NCI-H187 (cell line): ENCODE measurements around the gene ZDHHC14.

ENCODE experiments used
- DNase-seq, 2 experiments: peaks; one replicate each; lab custom pipeline; 2025; lab: John Stamatoyannopoulos, UW

Gene ZDHHC14

GRCh38 chr6:157493173-157493572 is 112.2 kb downstream of the ZDHHC14 start:
- DNase-seq, result no peak

GRCh38 chr6:157493576-157493975 is 112.6 kb downstream of the ZDHHC14 start:
- no peak for DNase-seq

GRCh38 chr6:157494132-157494710 is 113.2 kb downstream of the ZDHHC14 start:
- DNase-seq, result no peak

GRCh38 chr6:157496534-157497095 is 115.6 kb downstream of the ZDHHC14 start:
- DNase-seq, result no peak

GRCh38 chr6:157497579-157497978 is 116.6 kb downstream of the ZDHHC14 start:
- DNase-seq, result no peak

- no peak for DNase-seq
These were observed 117.8 kb downstream of the ZDHHC14 start for GRCh38 chr6:157498817-157499216.

DNA sequence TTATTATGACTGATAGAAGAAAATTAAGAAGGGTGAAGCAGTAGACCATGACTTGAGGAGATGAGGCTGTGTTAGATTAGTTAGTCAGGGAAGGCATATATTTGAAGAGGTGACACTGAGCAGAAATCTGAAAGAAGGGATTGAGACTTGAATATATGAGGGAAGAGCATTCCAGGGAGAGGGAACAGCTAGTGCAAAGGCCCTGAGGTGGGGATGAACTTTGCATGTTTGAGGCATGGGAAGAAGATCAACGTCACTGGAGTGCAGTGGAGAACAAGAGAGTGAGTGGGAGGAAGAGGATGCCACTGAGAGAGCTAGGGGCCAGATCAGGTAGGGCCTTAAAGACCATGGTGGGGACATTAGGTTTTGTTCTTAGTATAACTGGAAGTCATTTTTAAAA is 119.0 kb downstream of the ZDHHC14 start:
- no peak for DNase-seq

DNA sequence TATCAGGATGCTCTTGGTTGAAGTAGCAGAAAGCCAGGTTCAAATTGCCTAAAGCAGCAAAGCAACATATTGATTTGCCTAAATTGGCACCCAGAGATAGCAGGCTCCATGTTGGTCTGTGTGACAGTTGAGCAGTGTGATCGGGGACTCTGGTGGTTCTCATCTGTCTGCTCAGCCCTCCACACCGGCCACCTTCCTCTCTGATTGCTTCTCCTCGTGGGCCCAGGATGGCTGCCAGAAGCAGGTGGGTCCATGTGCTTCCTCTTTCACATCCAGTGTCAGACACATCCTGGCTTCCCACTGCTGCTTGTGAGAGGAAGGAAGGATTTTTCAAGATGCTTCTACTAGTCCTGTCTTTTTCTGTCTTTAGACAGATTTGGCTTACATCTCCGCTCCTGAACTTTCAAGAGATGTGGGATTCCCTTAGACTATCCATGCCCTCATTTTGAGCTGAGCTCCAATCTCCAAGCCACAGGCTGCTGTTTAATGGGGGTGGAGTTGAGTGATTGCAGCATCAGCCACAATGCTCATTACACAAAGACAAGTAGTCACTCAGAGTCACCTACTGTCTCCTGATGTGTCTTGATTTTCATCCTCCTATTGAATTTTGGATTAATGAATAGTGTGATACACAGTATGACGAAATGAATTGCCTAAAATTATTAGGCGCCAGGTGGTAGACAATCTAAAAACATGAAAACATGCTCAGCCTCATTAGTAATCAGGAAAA is 122.2 kb downstream of the ZDHHC14 start:
- no peak for DNase-seq

- DNase-seq, result no peak
These were observed 125.0 kb downstream of the ZDHHC14 start for GRCh38 chr6:157505912-157506491.

- no peak for DNase-seq
These were observed 129.6 kb downstream of the ZDHHC14 start for GRCh38 chr6:157510323-157511188.

DNA sequence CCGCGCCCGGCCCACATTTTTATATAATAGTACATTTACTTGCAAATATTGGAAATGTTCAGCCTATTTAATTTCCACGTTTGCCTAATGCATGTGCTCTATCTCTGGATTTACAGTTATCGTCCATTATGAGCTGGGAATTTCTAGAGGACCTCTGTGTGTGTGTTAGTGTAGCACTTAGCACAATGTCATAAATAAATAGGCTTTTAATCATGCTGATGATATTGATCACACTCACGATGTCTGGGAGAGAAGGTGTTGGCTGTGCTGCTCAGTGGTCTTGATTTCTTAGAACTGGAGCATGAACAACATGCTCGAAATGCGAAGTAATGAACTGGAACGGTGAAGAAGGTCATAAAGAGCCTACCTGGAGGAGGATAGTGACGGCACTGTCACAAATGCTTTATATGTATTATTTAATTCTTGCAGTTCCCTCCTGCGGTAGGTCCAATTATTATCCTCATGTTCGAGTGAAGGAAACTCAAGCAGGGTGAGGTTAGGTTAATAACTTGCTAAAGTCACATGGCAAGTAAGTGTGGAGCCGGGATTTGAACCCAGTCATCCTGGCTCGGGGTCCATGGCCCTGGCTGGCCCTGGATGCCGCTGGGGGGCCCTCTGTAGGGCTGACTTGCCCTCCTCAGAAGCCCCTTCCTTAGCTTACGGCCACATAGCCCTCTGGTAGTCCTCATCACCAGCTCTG is 130.8 kb downstream of the ZDHHC14 start:
- DNase-seq, result peak in 1 of 2 experiments; percentile 26

GRCh38 chr6:157512382-157512682 is 131.3 kb downstream of the ZDHHC14 start:
- DNase-seq, result no peak

DNA sequence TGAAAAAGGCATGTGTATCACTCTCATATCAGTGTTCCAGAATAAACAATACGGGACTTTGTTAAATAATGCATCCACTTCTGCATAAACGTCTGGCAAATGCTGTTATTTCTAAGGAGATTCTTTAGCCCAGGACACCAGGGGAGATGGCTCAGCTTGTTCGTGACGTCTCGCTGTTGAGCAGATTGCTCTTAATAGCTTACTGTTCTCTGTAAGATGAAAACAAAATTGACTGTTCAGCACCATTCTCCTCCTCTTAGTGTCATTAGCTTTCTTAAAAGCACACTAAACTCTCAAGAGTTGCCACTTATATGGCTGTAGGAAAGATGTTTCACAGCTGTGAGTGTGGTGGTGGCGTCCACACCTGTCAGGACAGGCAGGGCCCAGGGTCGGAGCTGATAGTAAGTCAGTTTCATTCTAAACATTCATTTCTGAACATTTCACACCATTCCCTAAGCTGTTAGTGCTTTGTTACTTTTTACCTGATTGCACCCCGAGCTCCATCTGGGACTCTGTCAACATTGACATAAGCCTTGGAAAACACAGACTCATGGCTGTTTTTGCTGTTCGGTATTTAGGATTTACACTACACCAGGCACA is 132.1 kb downstream of the ZDHHC14 start:
- peak; percentile 48 to 76 for DNase-seq

DNA sequence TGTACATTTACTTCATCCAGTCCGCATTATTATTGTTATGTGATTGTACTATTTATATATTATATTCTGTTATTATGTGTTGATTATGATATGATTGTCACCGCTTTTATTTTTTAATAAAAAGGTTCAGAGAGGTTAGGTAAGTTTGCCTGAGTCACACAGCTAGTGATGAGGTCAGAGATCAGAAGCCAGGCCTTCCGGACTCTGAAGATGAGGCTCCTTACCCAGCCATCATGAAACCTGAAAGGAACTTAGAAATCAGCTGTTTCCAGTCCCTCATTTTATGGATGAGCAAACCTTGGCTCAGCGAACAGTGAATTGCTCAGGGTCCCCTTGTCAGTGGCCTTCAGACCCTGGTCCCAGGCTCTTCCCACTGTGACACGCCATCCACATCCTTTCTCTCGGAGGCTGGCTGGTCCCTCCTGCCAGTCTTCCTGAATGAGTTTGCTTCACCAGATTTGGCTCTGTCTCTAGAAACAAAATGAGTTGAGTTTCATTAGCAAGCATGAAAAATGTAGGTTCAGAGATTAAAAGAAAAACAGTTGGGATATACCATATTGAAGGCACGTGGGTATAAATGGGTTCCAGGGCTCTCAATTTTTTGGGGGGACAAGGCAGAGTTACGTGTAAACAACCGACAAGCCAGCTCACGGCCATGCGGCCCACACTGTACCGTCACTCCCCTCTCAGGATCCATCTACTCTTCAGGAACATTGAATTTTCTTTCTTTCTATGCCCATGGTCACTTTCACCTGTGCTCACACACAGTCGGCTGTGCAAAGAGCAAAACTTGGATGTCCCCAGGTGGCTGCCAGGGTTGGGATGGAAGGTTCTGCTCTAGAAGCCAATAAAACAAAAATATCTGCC is 132.9 kb downstream of the ZDHHC14 start:
- no peak for DNase-seq

DNA sequence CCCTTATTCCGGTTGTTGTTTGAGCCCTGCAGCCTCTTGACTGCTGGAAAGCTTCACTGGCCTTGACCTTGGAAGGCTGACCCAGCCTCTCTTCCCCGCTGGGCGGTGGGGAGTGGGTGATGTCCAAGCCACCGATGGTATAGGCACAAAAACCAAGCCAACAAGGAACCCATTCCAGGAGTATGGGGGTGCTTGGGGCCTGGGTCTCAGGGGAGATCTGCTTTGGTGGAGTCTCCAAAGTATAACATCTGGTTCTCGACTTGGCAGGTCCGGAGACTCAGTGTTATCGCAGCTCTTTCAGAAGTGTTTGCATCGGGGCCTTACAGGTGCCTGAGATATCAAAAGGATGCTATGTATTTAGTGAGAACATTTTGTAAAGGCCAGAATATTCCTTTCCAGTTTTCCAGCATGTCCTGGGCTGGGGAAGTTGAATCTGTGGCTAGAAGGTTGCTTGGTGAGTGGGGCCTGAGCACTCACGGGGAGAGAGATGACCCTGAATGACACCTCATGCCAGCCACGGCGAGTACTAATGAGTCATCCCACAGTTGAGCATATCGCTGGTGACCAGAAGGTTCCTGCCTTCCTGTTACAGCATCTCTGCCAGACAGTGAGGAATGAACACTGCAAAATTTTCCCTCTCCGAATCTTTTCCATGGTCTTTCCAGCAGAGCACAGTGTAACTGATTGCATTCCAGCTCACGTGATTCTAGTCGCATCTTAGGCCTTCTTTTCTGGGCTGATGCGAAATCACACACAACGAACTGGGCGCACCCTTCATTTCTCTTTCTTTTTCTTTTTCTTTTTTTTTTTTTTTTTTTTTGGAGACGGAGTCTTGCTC is 133.9 kb downstream of the ZDHHC14 start:
- no peak for DNase-seq

DNA sequence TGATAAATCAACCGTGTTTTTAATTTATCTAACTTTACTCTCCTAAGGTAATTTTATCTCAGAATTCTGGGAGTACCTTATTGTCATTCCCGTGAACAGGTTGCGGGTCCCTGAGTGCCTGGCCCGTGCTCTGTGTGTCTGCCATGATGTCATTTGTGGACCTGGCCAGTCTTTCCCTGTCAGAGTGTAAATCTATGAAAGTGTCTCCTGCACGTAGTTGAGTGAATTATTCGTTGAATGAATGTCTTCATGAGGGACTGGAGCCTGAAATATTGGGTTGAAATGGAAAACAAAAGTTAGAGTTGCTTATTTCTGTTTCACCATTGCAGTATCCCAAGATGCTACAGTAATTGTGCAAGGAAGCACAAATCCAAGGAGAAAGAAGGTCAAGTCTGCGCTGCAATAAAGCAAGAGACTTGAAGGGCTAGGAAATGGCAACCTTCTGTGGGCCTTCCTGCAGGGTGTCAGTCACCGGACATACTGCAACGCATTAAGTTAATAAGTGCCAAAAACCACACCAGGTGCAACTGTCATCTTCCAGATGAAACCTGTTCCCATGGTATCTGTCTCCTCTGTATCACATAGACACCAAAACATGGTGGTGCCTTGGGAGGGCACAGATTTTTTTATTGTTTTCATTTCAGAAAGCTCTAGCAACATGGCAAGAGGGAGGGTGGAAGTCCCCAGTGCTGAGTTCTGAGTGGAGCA is 135.5 kb downstream of the ZDHHC14 start:
- no peak for DNase-seq

DNA sequence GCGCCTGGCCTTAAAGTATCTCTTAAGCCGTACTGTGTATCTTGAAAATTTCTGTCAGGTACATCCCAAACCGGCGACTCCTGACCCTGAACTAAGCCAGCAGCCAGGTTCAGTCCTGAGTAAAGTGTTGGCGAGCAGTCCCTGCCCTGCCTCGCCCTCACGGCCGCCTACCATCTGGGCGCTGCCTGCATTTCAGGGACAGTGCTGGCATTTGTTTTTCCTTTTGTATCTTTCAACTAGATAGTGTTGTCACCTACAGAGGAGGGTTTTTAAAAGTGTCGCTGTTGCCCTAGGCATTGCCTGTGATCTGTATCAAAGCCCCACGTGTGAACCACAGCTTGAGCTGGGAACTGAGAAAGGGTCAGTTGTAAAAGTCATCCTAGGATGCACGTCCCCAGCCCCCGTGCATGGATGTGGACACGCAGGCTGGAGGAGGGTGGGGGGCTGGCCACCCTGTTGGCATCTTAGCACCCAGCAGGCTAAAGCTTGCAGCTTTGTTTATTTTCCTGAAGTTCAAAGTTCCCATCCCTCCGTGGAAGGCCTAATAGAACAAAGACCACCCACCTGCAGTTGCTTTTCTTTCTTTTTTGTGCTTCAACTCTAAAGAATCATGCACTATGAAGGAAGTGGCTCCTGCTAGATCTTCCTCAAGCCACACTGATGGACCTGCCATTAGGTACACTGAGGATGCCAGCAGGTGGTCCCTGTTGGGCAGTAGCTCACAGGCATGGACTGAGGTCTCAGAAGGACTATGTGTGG is 136.8 kb downstream of the ZDHHC14 start:
- no peak for DNase-seq
